ENCODE measurements around the gene GEN1. TPM values are rescaled to one million over a fixed set of nuclear protein-coding genes. Genes with fewer than 3 reads are reported as not detected.

Gene GEN1
- total and polyA plus RNA-seq, 2 donors from 2014 or later, result 1.4 to 6.2 TPM

DNA sequence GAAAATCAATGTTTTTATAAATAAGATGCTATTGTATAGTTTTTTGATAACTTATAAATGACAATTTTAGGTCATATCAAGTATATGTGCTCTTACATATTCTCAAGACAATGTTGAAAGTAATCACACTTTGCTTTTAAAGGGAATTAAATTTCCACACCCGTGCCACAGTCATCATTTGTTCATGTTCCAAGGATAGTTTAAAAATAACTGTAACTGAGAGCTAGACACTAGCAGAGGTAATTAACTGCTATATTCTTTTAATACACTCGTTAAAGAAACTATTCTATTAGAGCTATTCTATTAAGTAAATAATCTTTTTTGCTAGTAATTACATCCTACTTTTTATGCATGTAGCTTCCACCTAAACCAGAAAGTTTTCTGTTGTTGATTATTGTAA, 18.0 kb downstream of the GEN1 start:
- Histone ChIP-seq H3K27ac (ENCODE audit: low read depth in 2 of 2, low read length in 2 of 2) (no peak overlapping the region), H3K9ac (ENCODE audit: low read length in 3 of 3) (no peak overlapping the region), H3K9me3 (ENCODE audit: control insufficient read depth in 2 of 3, insufficient read depth in 1 of 3, low read length in 3 of 3) (no peaks in the 10 kb centered on the region), H3K36me3 (ENCODE audit: control insufficient read depth in 2 of 3, insufficient read depth in 3 of 3, low read length in 3 of 3) (peaks cover 0 to 2% (median 2%) of the 10 kb centered on the region in 3 donors), H3K27me3 (ENCODE audit: control insufficient read depth, insufficient read depth, low read length) (no peaks in the 10 kb centered on the region), H3K4me3 (ENCODE audit: low read length in 3 of 3) (no peak overlapping the region), H3K4me1 (ENCODE audit: control insufficient read depth in 2 of 3, insufficient read depth in 2 of 3, low read depth in 1 of 3, low read length in 3 of 3) (no peaks in the 10 kb centered on the region)
- DNase-seq, result no peak
- TF ChIP-seq, protein P1, sequence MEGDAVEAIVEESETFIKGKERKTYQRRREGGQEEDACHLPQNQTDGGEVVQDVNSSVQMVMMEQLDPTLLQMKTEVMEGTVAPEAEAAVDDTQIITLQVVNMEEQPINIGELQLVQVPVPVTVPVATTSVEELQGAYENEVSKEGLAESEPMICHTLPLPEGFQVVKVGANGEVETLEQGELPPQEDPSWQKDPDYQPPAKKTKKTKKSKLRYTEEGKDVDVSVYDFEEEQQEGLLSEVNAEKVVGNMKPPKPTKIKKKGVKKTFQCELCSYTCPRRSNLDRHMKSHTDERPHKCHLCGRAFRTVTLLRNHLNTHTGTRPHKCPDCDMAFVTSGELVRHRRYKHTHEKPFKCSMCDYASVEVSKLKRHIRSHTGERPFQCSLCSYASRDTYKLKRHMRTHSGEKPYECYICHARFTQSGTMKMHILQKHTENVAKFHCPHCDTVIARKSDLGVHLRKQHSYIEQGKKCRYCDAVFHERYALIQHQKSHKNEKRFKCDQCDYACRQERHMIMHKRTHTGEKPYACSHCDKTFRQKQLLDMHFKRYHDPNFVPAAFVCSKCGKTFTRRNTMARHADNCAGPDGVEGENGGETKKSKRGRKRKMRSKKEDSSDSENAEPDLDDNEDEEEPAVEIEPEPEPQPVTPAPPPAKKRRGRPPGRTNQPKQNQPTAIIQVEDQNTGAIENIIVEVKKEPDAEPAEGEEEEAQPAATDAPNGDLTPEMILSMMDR (IDR thresholded peaks at IDR 0.05; ENCODE audit: borderline replicate concordance, extremely low read depth, insufficient read depth), result no peak
- no peak for FAIRE-seq
- intact Hi-C loops (cut with DNase I), result no loop called here

DNA sequence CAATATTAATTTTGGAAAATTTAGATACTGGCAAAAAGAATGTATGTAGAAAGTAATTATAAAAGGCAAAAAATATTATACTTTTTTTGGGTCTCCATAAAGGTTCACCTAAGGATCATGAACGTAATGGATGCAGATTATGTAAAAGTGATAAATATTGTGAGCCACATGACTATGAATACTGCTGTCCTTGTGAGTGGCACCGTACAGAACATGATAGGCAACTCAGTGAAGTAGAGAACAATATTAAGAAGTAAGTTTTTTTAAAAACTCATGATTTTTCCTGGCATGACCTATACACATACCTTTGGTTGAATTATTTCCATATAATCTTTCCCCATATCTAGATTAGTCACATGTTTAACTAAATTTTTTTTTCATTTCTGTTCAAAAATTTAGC, 18.6 kb downstream of the GEN1 start:
- Histone ChIP-seq H3K27me3 (ENCODE audit: control insufficient read depth, insufficient read depth, low read length) (no peaks in the 10 kb centered on the region), H3K36me3 (ENCODE audit: control insufficient read depth in 2 of 3, insufficient read depth in 3 of 3, low read length in 3 of 3) (peaks cover 0 to 2% (median 2%) of the 10 kb centered on the region in 3 donors), H3K4me3 (ENCODE audit: low read length in 3 of 3) (no peak overlapping the region), H3K9ac (ENCODE audit: low read length in 3 of 3) (no peak overlapping the region), H3K9me3 (ENCODE audit: control insufficient read depth in 2 of 3, insufficient read depth in 1 of 3, low read length in 3 of 3) (no peaks in the 10 kb centered on the region), H3K27ac (ENCODE audit: low read depth in 2 of 2, low read length in 2 of 2) (no peak overlapping the region), H3K4me1 (ENCODE audit: control insufficient read depth in 2 of 3, insufficient read depth in 2 of 3, low read depth in 1 of 3, low read length in 3 of 3) (no peaks in the 10 kb centered on the region)
- intact Hi-C loops (cut with DNase I), result no loop called here
- no peak for DNase-seq
- FAIRE-seq, result no peak
- TF ChIP-seq, protein P1 (IDR thresholded peaks at IDR 0.05; ENCODE audit: borderline replicate concordance, extremely low read depth, insufficient read depth), result no peak

DNA sequence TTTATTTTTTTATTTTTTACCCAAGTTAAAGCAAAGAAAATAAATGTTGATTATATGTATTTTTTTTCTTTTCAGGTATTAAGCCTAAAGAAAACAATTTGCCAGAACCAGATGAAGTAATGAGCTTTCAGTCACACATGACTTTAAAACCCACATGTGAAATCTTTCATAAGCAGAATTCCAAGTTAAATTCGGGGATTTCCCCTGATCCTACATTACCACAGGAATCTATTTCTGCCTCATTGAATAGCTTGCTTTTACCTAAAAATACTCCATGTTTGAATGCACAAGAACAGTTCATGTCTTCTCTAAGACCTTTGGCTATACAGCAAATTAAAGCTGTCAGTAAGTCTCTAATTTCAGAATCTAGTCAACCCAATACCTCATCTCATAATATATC, 26.6 kb downstream of the GEN1 start:
- Histone ChIP-seq H3K36me3 (ENCODE audit: control insufficient read depth in 2 of 3, insufficient read depth in 3 of 3, low read length in 3 of 3) (no peaks in the 10 kb centered on the region), H3K27ac (ENCODE audit: low read depth in 2 of 2, low read length in 2 of 2) (no peak overlapping the region), H3K27me3 (ENCODE audit: control insufficient read depth, insufficient read depth, low read length) (no peaks in the 10 kb centered on the region), H3K9me3 (ENCODE audit: control insufficient read depth in 2 of 3, insufficient read depth in 1 of 3, low read length in 3 of 3) (no peaks in the 10 kb centered on the region), H3K9ac (ENCODE audit: low read length in 3 of 3) (no peak overlapping the region), H3K4me3 (ENCODE audit: low read length in 3 of 3) (no peak overlapping the region), H3K4me1 (ENCODE audit: control insufficient read depth in 2 of 3, insufficient read depth in 2 of 3, low read depth in 1 of 3, low read length in 3 of 3) (no peaks in the 10 kb centered on the region)
- DNase-seq (no peak), FAIRE-seq (no peak)
- intact Hi-C loops (cut with DNase I), result no loop called here
- TF ChIP-seq, protein P1 (IDR thresholded peaks at IDR 0.05; ENCODE audit: borderline replicate concordance, extremely low read depth, insufficient read depth), result no peak

DNA sequence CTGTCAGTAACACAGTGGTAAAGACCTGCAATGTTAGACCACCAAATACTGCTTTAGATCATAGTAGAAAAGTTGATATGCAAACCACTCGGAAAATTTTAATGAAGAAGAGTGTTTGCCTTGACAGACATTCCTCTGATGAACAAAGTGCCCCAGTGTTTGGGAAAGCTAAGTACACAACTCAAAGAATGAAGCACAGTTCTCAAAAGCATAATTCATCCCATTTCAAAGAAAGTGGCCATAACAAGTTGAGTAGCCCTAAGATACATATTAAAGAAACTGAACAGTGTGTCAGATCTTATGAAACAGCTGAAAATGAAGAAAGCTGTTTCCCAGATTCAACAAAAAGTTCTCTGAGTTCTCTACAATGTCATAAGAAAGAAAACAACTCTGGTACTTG, 27.5 kb downstream of the GEN1 start:
- H3K4me1 ChIP-seq (ENCODE audit: control insufficient read depth in 2 of 3, insufficient read depth in 2 of 3, low read depth in 1 of 3, low read length in 3 of 3), result no peaks in the 10 kb centered on the region
- H3K9me3 ChIP-seq (ENCODE audit: control insufficient read depth in 2 of 3, insufficient read depth in 1 of 3, low read length in 3 of 3), result no peaks in the 10 kb centered on the region
- no peak overlapping the region for H3K4me3 ChIP-seq (ENCODE audit: low read length in 3 of 3)
- no peaks in the 10 kb centered on the region for H3K36me3 ChIP-seq (ENCODE audit: control insufficient read depth in 2 of 3, insufficient read depth in 3 of 3, low read length in 3 of 3)
- no peak overlapping the region for H3K27ac ChIP-seq (ENCODE audit: low read depth in 2 of 2, low read length in 2 of 2)
- TF ChIP-seq, protein P1 (IDR thresholded peaks at IDR 0.05; ENCODE audit: borderline replicate concordance, extremely low read depth, insufficient read depth), result no peak
- H3K27me3 ChIP-seq (ENCODE audit: control insufficient read depth, insufficient read depth, low read length), result no peaks in the 10 kb centered on the region
- intact Hi-C loops (cut with DNase I), result no loop called here
- no peak overlapping the region for H3K9ac ChIP-seq (ENCODE audit: low read length in 3 of 3)
- DNase-seq (no peak), FAIRE-seq (no peak)

All from kidney (tissue), 14 donors.